WI38 (cell line): ENCODE results near the gene ZNF8.
A peak's percentile ranks its signal among the peaks of the same experiment; 100 is the strongest.

Experiments used
- H3K4me3 ChIP-seq: 2 replicates; pipeline ENCODE4 v1.5.1; 2011; ENCODE audit warnings: low read depth, mild to moderate bottlenecking, control low read depth, low read length
- CTCF ChIP-seq: IDR thresholded peaks from 2 replicates; pipeline ENCODE4 v1.5.1; 2012; ENCODE audit warnings: low read depth, mild to moderate bottlenecking, control low read depth, low read length

Gene ZNF8

GRCh38 chr19:58277748-58278540, 811 bp upstream of the ZNF8 start:
- TF ChIP-seq CTCF: no peak
- H3K4me3 ChIP-seq: peak overlapping the region; percentile 95

DNA sequence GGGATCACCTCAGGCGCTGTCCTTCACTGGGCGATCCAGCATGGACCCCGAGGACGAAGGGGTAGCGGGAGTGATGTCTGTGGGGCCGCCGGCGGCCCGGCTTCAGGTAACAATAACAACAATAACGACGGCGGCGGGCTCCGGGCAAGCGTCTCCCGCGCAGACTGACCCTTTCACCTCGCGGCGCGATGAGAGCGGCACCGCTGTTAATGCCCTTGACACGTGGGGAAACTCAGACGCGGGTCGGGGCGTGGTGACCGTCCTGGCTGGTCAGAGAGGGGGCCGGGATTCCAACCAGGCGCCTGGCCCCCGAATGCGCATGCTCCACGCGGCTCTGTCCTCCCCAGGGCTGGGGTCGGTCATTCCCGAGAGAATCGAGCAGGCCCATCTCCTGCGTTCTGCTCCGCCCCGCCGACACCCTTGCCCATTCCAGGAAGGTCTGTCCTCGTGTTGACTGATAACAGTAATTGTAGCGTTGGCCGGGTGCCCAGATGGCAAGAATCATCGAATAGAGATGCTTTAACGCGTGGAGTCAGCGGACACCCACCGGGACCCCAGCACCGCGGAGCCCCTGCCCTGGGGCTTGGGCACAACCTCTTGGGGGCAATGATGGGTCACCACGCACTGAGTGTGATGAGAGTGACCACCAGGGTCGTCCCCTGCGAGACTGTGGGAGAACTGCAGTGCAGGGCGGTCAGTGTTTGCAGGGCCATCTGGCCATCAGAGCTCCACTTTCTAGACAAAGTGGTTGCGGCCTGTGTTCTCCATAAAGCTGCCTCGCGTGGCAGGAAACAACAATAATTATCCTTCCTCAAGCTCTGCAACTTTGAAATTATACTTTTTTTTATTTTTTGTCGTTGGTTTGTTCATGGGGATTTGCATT, 528 bp downstream of the ZNF8 start:
- no peak for TF ChIP-seq CTCF
- peak overlapping the region; percentile 95 for H3K4me3 ChIP-seq

DNA sequence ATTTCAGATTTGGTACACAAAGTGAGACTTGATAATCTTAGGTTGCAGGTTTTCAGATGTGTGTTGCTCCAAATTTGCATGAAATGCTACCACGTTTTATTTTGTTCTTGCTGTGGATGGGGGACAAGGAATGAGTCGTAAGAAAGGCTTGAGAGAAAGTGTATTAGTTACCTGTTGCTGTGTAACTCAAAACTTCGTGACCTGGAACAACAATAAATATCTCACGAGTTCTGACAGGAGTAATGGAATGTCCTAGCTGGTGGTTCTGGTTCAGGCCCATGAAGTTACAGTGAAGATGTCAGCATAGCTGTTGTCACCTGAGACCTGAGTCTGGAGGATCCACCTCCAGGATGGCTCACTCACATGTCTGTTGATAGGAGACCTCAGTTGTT, 1.2 kb downstream of the ZNF8 start:
- no peak for TF ChIP-seq CTCF
- peak overlapping the region; percentile 95 for H3K4me3 ChIP-seq

DNA sequence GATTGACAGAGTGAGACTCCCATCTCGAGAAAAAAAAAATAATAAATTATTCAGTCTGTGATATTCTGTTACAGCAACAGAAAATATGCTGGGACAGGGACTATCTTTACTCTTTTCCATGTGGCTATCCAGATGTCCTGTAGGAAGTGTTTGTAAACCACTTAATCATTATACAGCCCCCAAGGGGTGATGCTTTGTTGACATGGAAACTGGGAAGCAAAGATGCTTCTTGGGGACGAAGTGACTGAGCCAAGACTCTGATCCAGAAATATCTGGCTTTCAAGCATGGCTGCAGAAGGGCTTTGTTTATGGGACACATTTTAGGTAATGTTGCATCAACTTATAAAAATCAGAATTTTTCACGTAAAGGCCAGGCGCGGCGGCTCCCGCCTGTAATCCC, 5.4 kb downstream of the ZNF8 start:
- H3K4me3 ChIP-seq: no peak overlapping the region
- no peak for TF ChIP-seq CTCF

GRCh38 chr19:58291943-58292342, 13.2 kb downstream of the ZNF8 start:
- H3K4me3 ChIP-seq: no peak overlapping the region
- TF ChIP-seq CTCF: no peak

GRCh38 chr19:58294743-58295374, 16.1 kb downstream of the ZNF8 start:
- TF ChIP-seq CTCF: no peak
- no peak overlapping the region for H3K4me3 ChIP-seq
